GM18505 (cell line): Measurements from ENCODE around the gene GBP1.

Source experiments
- ATAC-seq: cut with Tn5 transposase; IDR thresholded peaks from one replicate; pipeline ENCODE4 v1.9.1; 2021; ENCODE audit not compliant: unreplicated experiment
- POLR2A ChIP-seq: IDR thresholded peaks from 4 replicates; pipeline ENCODE4 v1.6.1; 2011; ENCODE audit warnings: borderline replicate concordance; ENCODE audit not compliant: insufficient read depth, insufficient read length; ENCODE audit errors: extremely low read depth

GBP1 gene

GRCh38 chr1:89008511-89008910 lies 56.5 kb downstream of the GBP1 start:
- TF ChIP-seq POLR2A, result no peak
- no peak for ATAC-seq

DNA sequence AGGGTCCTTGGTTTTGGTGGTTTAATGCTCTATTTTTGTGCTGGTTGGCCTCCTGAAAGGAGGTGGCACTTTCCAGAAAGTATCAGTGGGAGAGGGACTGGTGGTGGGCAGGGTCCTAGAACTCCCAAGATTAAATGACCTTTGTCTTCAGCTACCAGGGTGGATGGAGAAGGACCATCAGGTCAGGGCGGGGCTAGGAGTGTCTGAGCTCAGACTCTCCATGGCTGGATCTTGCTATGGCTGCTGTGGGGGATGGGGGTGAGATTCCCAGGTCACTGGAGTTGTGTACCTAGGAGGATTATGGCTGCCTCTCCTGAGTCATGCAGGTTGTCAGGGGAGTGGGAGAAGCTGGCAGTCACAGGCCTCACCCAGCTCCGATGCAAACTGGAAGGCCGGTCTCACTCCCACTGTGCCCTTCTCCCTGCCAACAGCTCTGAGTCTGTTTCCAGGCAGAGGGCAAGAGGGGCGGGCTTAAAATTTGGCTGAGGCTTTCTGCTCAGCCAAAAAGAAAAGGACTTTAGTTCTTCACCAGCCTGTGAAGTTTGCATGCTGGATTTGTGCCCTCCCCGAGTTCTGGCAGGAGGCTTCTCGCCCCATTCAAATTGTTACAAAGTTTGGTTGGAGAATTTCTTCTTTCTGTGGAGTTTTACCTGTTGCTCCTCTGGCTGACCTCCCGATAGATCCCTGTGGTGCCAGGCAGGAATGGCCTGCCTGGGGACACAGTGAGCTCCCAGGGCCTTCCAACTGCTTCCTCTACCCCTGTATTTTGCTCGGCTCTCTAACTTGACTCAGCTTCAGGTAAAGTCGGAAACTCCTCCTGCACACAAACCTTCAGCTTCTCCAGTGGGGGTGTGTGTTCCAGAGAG lies 59.5 kb downstream of the GBP1 start:
- TF ChIP-seq POLR2A, result no peak
- ATAC-seq, result no peak
